Breast epithelium (tissue), 4 donors: ENCODE results near the gene ARL3. TPM values are rescaled to one million over a fixed set of nuclear protein-coding genes. Genes with fewer than 3 reads are reported as not detected.

Experiments
- DNase-seq, 2 donors: peaks; one replicate each; pipeline ENCODE4 v3.0.0-alpha.2; 2019; ENCODE audit warnings: low spot score in 2 of 2
- H3K27ac ChIP-seq, 2 donors: fragments of 200-600 bp; sonication (generic) in 1 of 2; one replicate each; pipeline ENCODE4 v1.5.1; 2016 to 2019; ENCODE audit warnings: mild to moderate bottlenecking in 1 of 2
- H3K27me3 ChIP-seq, 2 donors: fragments of 200-600 bp; sonication (generic) in 1 of 2; one replicate each; pipeline versions ENCODE4 v1.5.1 to v1.6.0; 2017 to 2019; ENCODE audit warnings: control low read depth in 1 of 2, mild to moderate bottlenecking in 1 of 2
- H3K36me3 ChIP-seq: fragments of 200-600 bp; one replicate; pipeline ENCODE4 v1.5.1; 2019
- H3K4me1 ChIP-seq, 2 donors: fragments of 200-600 bp; sonication (generic); one replicate each; pipeline ENCODE4 v1.5.1; 2016 to 2019; ENCODE audit warnings: control low read depth in 1 of 2
- H3K4me3 ChIP-seq, 3 donors: fragments of 200-600 bp; sonication (generic); 1 replicate in 2 of 3; 2 replicates in 1 of 3; pipeline ENCODE4 v1.5.1; 2016 to 2019; ENCODE audit warnings: mild to moderate bottlenecking in 3 of 3, moderate library complexity in 2 of 3
- H3K9me3 ChIP-seq, 2 donors: fragments of 200-600 bp; sonication (generic) in 1 of 2; one replicate each; pipeline ENCODE4 v1.5.1; 2016 to 2019; ENCODE audit warnings: control low read depth in 1 of 2
- CTCF ChIP-seq, 3 donors: fragments of 450-650 bp; IDR thresholded peaks; one replicate each; pipeline ENCODE4 v1.5.1; 2016 to 2017; ENCODE audit warnings: antibody characterized with exemption in 3 of 3, mild to moderate bottlenecking in 3 of 3, moderate library complexity in 3 of 3
- POLR2A ChIP-seq: fragments of 450-650 bp; IDR thresholded peaks from one replicate; pipeline ENCODE4 v1.6.1; 2016; ENCODE audit warnings: antibody characterized with exemption, mild to moderate bottlenecking, moderate library complexity
- POLR2AphosphoS5 ChIP-seq, 3 donors: sonication (generic); formaldehyde crosslinking; IDR thresholded peaks; one replicate each; pipeline ENCODE4 v1.6.1; 2017; ENCODE audit warnings: antibody characterized with exemption in 3 of 3
- intact Hi-C: fragments of 100-400 bp; cut with DNase I; formaldehyde crosslinking; loops from one replicate; pipeline ENCODE4 v1.15.1; 2023; ENCODE audit warnings: low total_unique reads
- total RNA-seq, 3 donors: library from RNA; depleted of rRNA; stranded (reverse); fragments of >200 nt; gene quantifications; one replicate each; pipeline ENCODE4 v1.1.0, GENCODE V29; 2016

The ARL3 gene
- total RNA-seq, 3 donors from 2014 or later: 5.1 to 7.3 (median 5.9) TPM

GRCh38 chr10:102682416-102682815 is 31.8 kb downstream of the ARL3 start:
- DNase-seq: no peak
- no peaks in the 10 kb centered on the region for H3K27me3 ChIP-seq
- TF ChIP-seq POLR2A (no peak), CTCF (IDR thresholded peaks at IDR 0.05) (no peak), POLR2AphosphoS5 (IDR thresholded peaks at IDR 0.05) (no peak)
- H3K36me3 ChIP-seq: no peaks in the 10 kb centered on the region
- H3K9me3 ChIP-seq: no peaks in the 10 kb centered on the region
- H3K4me1 ChIP-seq: peaks cover 0 to 7% of the 10 kb centered on the region in 2 donors
- H3K4me3 ChIP-seq: no peak overlapping the region
- H3K27ac ChIP-seq: no peak overlapping the region
- intact Hi-C loops: no loop called here

GRCh38 chr10:102681696-102682095 is 32.5 kb downstream of the ARL3 start:
- no peak for TF ChIP-seq POLR2A
- no peak overlapping the region for H3K4me3 ChIP-seq
- H3K9me3 ChIP-seq: no peaks in the 10 kb centered on the region
- H3K4me1 ChIP-seq: peaks cover 4 to 14% of the 10 kb centered on the region in 2 donors
- no peak for DNase-seq
- H3K27me3 ChIP-seq: no peaks in the 10 kb centered on the region
- no peaks in the 10 kb centered on the region for H3K36me3 ChIP-seq
- intact Hi-C loops: no loop called here
- no peak overlapping the region for H3K27ac ChIP-seq

DNA sequence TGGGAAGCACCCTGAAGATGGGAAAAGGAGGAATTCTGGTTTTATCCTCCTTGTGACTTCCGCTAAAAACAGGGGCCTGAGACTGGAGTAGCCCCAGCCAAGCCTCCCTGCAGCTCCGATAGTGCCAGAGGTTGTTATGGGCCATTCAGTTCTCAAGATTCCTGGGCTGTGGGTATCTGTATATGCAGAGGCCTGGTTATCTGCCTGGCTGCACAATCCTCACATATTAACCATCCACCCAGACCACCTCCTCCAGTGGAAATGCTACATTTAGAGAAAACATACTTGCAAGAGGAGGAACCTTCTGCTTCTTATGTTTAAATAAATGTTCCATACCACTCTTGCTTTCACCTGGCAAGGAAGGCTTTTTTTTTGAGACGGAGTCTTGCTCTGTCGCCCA is 34.6 kb downstream of the ARL3 start:
- H3K27ac ChIP-seq: no peak overlapping the region
- no peaks in the 10 kb centered on the region for H3K36me3 ChIP-seq
- no peak for TF ChIP-seq POLR2AphosphoS5 (IDR thresholded peaks at IDR 0.05)
- no peak for TF ChIP-seq CTCF (IDR thresholded peaks at IDR 0.05)
- no peak for TF ChIP-seq POLR2A
- intact Hi-C loops: no loop called here
- no peak for DNase-seq
- peaks cover 13 to 26% of the 10 kb centered on the region in 2 donors for H3K4me1 ChIP-seq
- no peaks in the 10 kb centered on the region for H3K27me3 ChIP-seq
- no peaks in the 10 kb centered on the region for H3K9me3 ChIP-seq
- no peak overlapping the region for H3K4me3 ChIP-seq

- Histone ChIP-seq H3K27ac (peak overlapping the region; percentile 68), H3K4me3 (peak overlapping the region in 1 of 3 donors; percentile 43), H3K27me3 (no peaks in the 10 kb centered on the region), H3K36me3 (no peaks in the 10 kb centered on the region), H3K4me1 (peaks cover 13 to 26% of the 10 kb centered on the region in 2 donors), H3K9me3 (no peaks in the 10 kb centered on the region)
- DNase-seq: peak in 1 of 2 donors; percentile 65
- intact Hi-C loops: no loop called here
- no peak for TF ChIP-seq POLR2AphosphoS5 (IDR thresholded peaks at IDR 0.05)
- TF ChIP-seq CTCF (IDR thresholded peaks at IDR 0.05): peak in 2 of 3 donors; percentile 42 to 46
- no peak for TF ChIP-seq POLR2A
Observed at GRCh38 chr10:102678842-102679289, 35.3 kb downstream of the ARL3 start.

DNA sequence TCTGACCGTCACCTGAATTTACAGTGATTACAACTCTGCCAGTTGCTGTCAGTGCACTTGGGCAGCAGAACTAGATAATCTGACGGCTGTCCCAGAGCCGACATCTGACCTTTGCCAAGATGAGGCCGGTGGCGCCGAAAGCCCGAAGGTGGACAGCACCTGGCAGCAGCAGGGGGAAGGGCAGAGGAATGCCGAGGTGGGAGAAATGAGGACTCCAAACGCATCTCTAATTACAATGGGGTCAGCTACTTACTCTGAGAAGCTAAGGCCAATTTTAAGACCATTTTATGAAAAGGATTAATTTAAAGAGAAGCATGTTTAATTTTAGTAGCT is 36.2 kb downstream of the ARL3 start:
- peaks cover 13 to 26% of the 10 kb centered on the region in 2 donors for H3K4me1 ChIP-seq
- H3K27me3 ChIP-seq: no peaks in the 10 kb centered on the region
- intact Hi-C loops: no loop called here

More for the DNA sequence above, 36.2 kb downstream of the ARL3 start:
- H3K27ac ChIP-seq: peak overlapping the region; percentile 68 to 85
- TF ChIP-seq CTCF (IDR thresholded peaks at IDR 0.05): no peak
- no peak for TF ChIP-seq POLR2A
- TF ChIP-seq POLR2AphosphoS5 (IDR thresholded peaks at IDR 0.05): no peak
- no peak for DNase-seq
- no peaks in the 10 kb centered on the region for H3K9me3 ChIP-seq
- no peaks in the 10 kb centered on the region for H3K36me3 ChIP-seq
- no peak overlapping the region for H3K4me3 ChIP-seq
